Osteocyte (in vitro differentiated cells): ENCODE data around the gene VEGFA. TPM values are rescaled to one million over a fixed set of nuclear protein-coding genes. Genes with fewer than 3 reads are reported as not detected.

ENCODE experiments used
- DNase-seq: peaks from one replicate; pipeline ENCODE4 v3.0.0; 2021; ENCODE audit warnings: mixed read lengths; ENCODE audit not compliant: unreplicated experiment; ENCODE audit errors: extremely low spot score
- H3K27ac Mint-ChIP-seq: one replicate; pipeline ENCODE4 v1.8.0; 2021; ENCODE audit warnings: mild to moderate bottlenecking, mixed read lengths; ENCODE audit not compliant: unreplicated experiment
- H3K27me3 Mint-ChIP-seq: one replicate; pipeline ENCODE4 v1.8.0; 2021; ENCODE audit warnings: mixed read lengths; ENCODE audit not compliant: unreplicated experiment
- H3K36me3 Mint-ChIP-seq: one replicate; pipeline ENCODE4 v1.8.0; 2021; ENCODE audit warnings: mixed read lengths; ENCODE audit not compliant: unreplicated experiment
- H3K4me1 Mint-ChIP-seq: one replicate; pipeline ENCODE4 v1.8.0; 2021; ENCODE audit warnings: mixed read lengths; ENCODE audit not compliant: unreplicated experiment
- H3K4me3 Mint-ChIP-seq: one replicate; pipeline ENCODE4 v1.8.0; 2021; ENCODE audit warnings: mild to moderate bottlenecking, moderate library complexity, mixed read lengths; ENCODE audit not compliant: unreplicated experiment
- H3K9me3 Mint-ChIP-seq: one replicate; pipeline ENCODE4 v1.8.0; 2021; ENCODE audit warnings: mixed read lengths; ENCODE audit not compliant: unreplicated experiment
- total RNA-seq: library from RNA; stranded (reverse); gene quantifications from 2 replicates; pipeline ENCODE4 v1.2.1, GENCODE V29; 2021
- TF ChIP-seq, protein P1 (sequence below): fragments of 200-600 bp; sonication (generic); IDR thresholded peaks from 2 replicates; pipeline ENCODE4 v1.5.0; 2021; ENCODE audit warnings: antibody characterized with exemption, mild to moderate bottlenecking, moderate library complexity

Gene VEGFA
- total RNA-seq, 1 donor from 2014 or later, result 69.7 TPM

DNA sequence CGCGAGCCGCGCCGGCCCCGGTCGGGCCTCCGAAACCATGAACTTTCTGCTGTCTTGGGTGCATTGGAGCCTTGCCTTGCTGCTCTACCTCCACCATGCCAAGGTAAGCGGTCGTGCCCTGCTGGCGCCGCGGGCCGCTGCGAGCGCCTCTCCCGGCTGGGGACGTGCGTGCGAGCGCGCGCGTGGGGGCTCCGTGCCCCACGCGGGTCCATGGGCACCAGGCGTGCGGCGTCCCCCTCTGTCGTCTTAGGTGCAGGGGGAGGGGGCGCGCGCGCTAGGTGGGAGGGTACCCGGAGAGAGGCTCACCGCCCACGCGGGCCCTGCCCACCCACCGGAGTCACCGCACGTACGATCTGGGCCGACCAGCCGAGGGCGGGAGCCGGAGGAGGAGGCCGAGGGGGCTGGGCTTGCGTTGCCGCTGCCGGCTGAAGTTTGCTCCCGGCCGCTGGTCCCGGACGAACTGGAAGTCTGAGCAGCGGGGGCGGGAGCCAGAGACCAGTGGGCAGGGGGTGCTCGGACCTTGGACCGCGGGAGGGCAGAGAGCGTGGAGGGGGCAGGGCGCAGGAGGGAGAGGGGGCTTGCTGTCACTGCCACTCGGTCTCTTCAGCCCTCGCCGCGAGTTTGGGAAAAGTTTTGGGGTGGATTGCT, 1.3 kb downstream of the VEGFA start:
- Mint-ChIP-seq H3K36me3 (no peaks in the 10 kb centered on the region), H3K4me3 (peak overlapping the region; percentile 85), H3K27me3 (peaks cover 5% of the 10 kb centered on the region), H3K27ac (no peak overlapping the region), H3K4me1 (peaks cover 47% of the 10 kb centered on the region), H3K9me3 (no peaks in the 10 kb centered on the region)
- TF ChIP-seq, protein P1, sequence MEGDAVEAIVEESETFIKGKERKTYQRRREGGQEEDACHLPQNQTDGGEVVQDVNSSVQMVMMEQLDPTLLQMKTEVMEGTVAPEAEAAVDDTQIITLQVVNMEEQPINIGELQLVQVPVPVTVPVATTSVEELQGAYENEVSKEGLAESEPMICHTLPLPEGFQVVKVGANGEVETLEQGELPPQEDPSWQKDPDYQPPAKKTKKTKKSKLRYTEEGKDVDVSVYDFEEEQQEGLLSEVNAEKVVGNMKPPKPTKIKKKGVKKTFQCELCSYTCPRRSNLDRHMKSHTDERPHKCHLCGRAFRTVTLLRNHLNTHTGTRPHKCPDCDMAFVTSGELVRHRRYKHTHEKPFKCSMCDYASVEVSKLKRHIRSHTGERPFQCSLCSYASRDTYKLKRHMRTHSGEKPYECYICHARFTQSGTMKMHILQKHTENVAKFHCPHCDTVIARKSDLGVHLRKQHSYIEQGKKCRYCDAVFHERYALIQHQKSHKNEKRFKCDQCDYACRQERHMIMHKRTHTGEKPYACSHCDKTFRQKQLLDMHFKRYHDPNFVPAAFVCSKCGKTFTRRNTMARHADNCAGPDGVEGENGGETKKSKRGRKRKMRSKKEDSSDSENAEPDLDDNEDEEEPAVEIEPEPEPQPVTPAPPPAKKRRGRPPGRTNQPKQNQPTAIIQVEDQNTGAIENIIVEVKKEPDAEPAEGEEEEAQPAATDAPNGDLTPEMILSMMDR, result no peak
- DNase-seq, result no peak

DNA sequence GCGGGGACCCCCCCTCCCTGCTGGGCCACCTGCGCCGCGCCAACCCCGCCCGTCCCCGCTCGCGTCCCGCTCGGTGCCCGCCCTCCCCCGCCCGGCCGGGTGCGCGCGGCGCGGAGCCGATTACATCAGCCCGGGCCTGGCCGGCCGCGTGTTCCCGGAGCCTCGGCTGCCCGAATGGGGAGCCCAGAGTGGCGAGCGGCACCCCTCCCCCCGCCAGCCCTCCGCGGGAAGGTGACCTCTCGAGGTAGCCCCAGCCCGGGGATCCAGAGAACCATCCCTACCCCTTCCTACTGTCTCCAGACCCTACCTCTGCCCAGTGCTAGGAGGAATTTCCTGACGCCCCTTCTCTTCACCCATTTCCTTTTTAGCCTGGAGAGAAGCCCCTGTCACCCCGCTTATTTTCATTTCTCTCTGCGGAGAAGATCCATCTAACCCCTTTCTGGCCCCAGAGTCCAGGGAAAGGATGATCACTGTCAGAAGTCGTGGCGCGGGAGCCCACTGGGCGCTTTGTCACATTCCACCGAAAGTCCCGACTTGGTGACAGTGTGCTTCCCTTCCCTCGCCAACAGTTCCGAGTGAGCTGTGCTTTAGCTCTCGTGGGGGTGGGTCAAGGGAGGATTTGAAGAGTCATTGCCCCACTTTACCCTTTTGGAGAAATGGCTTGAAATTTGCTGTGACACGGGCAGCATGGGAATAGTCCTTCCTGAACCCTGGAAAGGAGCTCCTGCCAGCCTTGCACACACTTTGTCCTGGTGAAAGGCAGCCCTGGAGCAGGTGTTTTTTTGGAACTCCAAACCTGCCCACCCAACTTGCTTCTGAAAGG, 2.1 kb downstream of the VEGFA start:
- peaks cover 4% of the 10 kb centered on the region for H3K36me3 Mint-ChIP-seq
- DNase-seq, result peak; percentile 90

DNA sequence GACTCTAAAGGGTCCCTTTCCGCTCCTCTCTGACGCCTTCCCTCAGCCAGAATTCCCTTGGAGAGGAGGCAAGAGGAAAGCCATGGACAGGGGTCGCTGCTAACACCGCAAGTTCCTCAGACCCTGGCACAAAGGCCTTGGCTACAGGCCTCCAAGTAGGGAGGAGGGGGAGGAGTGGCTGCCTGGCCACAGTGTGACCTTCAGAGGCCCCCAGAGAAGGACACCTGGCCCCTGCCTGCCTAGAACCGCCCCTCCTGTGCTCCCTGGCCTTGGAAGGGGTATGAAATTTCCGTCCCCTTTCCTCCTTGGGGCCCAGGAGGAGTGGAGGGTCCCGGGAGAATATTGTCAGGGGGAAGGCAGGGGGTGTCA, 2.7 kb downstream of the VEGFA start:
- no peak for DNase-seq
- no peaks in the 10 kb centered on the region for H3K9me3 Mint-ChIP-seq
- no peaks in the 10 kb centered on the region for H3K27me3 Mint-ChIP-seq
- TF ChIP-seq, protein P1, result no peak
- H3K4me1 Mint-ChIP-seq, result peaks cover 48% of the 10 kb centered on the region
- peak overlapping the region; percentile 93 for H3K4me3 Mint-ChIP-seq
- peaks cover 8% of the 10 kb centered on the region for H3K36me3 Mint-ChIP-seq
- H3K27ac Mint-ChIP-seq, result peak overlapping the region; percentile 95

More for the DNA sequence above, 2.1 kb downstream of the VEGFA start:
- TF ChIP-seq, protein P1, result no peak
- Mint-ChIP-seq H3K27me3 (no peaks in the 10 kb centered on the region), H3K4me1 (peaks cover 48% of the 10 kb centered on the region), H3K9me3 (no peaks in the 10 kb centered on the region), H3K27ac (peak overlapping the region; percentile 95), H3K4me3 (peak overlapping the region; percentile 93)

DNA sequence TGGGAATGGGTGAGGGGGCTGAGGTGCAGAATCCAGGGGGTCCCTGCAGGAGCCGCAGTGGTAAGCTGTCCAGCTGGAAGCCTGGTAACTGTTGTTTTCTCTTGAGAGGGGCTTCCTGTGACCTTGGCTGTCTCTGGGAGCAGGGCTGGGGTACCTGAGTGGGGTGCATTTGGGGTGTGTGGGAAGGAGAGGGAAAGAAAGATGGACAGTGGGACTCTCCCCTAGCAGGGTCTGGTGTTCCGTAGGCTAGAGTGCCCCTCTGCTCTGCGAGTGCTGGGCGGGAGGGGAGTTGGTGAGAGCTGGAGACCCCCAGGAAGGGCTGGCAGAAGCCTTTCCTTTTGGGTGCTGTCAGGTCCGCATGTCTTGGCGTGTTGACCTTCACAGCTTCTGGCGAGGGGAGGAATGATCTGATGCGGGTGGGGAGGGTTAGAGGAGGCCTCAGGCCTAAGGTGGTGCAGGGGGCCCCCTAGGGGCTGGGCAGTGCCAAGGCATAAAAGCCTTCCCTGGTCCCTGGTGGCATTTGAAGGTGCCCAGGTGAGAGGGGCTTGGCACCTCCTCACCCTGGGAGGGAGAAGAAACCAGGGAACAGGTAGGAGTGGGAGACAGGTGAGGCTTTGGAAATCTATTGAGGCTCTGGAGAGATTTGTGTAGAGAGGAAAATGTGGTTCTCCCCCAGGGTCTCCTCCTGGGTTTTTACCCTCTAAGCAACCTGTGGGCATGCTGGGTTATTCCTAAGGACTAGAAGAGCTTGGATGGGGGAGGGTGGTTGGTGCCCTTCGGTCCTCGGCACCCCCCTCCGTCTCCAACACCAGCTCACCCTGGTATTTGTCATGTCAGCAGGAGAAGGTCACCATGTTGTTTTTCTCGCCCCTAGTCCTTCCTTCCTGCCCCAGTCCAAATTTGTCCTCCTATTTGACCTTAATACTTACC, 3.3 kb downstream of the VEGFA start:
- Mint-ChIP-seq H3K36me3 (peaks cover 8% of the 10 kb centered on the region), H3K27ac (no peak overlapping the region), H3K4me3 (peak overlapping the region; percentile 93), H3K4me1 (peaks cover 48% of the 10 kb centered on the region), H3K27me3 (no peaks in the 10 kb centered on the region), H3K9me3 (no peaks in the 10 kb centered on the region)
- TF ChIP-seq, protein P1, result peak; percentile 73
- DNase-seq, result no peak
